C4-2B (cell line): ENCODE results near the gene PRR5L.

ENCODE experiments used
- H3K27ac ChIP-seq: fragments of 450-650 bp; 2 replicates; pipeline ENCODE4 v1.5.1; 2017
- ZFX ChIP-seq: fragments of 450-650 bp; IDR thresholded peaks from 2 replicates; pipeline ENCODE4 v1.6.1; 2017
- TF ChIP-seq, protein P1 (sequence below): fragments of 450-650 bp; conservative IDR thresholded peaks from 2 replicates; pipeline ENCODE4 v1.5.1; 2017; ENCODE audit warnings: mild to moderate bottlenecking

The PRR5L gene

DNA sequence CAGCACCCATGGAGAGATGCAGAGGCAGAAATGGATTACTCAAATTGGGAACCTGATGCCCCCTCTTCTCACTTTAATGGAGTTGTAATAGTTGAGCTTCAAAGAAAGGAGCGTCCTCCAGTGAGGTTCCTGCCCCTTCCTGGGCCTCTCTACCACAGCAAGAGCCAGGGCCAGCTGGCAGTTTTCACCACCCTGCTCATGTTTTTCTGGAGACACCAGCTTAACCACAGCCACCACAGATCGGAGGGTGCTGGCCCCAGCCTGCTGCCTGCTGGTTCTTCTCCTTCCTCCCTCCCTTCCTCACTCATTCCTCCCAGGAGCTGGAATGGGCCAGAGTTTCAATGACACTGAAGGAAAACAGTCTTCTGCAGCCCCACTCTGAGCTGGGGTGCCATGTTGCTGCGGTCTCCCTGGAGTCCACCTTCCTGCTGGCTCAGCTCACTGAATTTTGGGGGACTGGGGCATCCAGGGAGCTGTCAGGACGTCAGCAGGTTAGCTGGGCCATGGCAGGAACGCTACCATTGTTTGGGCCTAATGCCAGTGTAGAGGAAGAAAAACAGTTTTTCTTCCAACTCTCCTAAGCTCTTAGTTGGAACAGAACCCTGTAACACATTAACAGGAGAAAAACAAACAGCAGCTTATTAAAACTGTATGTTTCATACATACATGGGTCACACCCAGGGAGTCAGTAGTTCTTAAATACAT, 156.3 kb downstream of the PRR5L start:
- TF ChIP-seq, protein P1, sequence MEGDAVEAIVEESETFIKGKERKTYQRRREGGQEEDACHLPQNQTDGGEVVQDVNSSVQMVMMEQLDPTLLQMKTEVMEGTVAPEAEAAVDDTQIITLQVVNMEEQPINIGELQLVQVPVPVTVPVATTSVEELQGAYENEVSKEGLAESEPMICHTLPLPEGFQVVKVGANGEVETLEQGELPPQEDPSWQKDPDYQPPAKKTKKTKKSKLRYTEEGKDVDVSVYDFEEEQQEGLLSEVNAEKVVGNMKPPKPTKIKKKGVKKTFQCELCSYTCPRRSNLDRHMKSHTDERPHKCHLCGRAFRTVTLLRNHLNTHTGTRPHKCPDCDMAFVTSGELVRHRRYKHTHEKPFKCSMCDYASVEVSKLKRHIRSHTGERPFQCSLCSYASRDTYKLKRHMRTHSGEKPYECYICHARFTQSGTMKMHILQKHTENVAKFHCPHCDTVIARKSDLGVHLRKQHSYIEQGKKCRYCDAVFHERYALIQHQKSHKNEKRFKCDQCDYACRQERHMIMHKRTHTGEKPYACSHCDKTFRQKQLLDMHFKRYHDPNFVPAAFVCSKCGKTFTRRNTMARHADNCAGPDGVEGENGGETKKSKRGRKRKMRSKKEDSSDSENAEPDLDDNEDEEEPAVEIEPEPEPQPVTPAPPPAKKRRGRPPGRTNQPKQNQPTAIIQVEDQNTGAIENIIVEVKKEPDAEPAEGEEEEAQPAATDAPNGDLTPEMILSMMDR: no peak
- TF ChIP-seq ZFX: no peak
- no peak overlapping the region for H3K27ac ChIP-seq

DNA sequence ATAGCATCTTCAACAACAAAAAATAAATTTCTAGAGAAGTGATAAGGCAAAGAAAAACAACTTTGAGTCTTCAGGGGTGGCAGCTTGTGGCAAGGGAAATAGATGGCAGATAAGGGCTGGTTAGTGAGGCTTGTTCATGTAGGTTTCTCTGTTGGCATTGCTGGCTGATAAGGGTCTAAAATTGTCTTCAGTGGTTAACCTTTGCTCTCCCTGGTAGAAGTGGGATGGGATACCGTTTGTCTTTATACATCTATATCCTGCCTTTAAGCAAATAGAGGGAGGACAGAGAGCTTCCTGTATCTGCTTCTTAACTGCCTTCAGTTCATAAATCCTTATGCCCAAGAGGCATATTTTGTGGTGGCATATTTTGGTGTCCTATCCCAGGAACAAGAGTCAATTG, 156.9 kb downstream of the PRR5L start:
- TF ChIP-seq, protein P1: no peak
- no peak overlapping the region for H3K27ac ChIP-seq

GRCh38 chr11:36453678-36454077, 157.6 kb downstream of the PRR5L start:
- H3K27ac ChIP-seq: no peak overlapping the region
- TF ChIP-seq, protein P1: no peak
- TF ChIP-seq ZFX: no peak

DNA sequence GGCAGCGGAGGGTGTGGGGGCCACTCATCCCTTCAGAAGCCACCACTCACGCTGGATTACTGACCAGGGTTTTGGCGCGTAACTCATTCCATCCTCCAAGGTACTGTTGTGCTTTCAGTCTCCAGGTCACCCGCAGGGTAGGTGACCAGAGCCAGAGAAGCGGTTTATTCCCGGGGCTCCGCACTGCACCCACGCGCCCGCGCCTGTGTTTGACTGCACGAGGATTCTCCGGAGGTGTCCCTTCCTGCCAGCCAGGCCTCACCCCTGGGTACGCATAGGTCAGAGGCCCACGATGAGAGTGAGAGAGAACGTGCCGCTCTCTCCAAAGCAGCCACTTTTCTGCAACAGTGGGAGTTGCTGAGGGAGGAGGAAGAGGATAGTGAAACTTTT, 158.5 kb downstream of the PRR5L start:
- no peak for TF ChIP-seq ZFX
- TF ChIP-seq, protein P1: no peak
- H3K27ac ChIP-seq: no peak overlapping the region

- no peak overlapping the region for H3K27ac ChIP-seq
- TF ChIP-seq, protein P1: no peak
- TF ChIP-seq ZFX: no peak
Observed at GRCh38 chr11:36454941-36455631, 159.0 kb downstream of the PRR5L start.

- TF ChIP-seq, protein P1: no peak
- no peak for TF ChIP-seq ZFX
Observed at GRCh38 chr11:36455658-36456111, 159.6 kb downstream of the PRR5L start.

DNA sequence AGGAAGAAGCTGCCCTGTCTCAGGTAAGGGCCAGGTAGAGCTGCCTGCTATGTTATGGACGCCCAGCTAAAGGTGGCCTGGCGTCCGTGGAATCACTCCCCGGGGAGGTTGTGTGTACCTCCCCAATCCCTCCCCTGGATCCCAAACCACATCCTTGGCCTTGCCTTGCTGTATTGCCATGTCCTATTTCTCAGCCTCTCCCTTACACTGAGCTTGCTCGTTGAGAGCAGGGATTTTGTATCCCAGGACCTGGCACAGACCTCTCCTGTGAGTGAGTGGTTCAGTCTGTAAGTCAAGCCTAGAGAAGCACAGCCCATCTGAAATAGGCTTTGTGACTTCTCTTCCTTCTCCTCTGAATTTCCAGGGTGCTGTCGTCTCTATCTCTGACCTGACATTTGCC, 160.1 kb downstream of the PRR5L start:
- TF ChIP-seq ZFX: no peak
- TF ChIP-seq, protein P1: no peak
- no peak overlapping the region for H3K27ac ChIP-seq

More at GRCh38 chr11:36455658-36456111, 159.6 kb downstream of the PRR5L start:
- H3K27ac ChIP-seq: no peak overlapping the region
